HCT116 (cell line): ENCODE data around the gene PKP3.
"Not testable (repeated sequence)": the region's sequence is repeated elsewhere in the genome, so short reads cannot be mapped to it uniquely, and the experiment has no call there.

Experiments
- CTCF ChIP-seq, 3 experiments: fragments of 200-600 bp in 1 of 3; sonication (generic) in 1 of 3; IDR thresholded peaks in 2 of 3; conservative IDR thresholded peaks in 1 of 3; 2 replicates each; pipeline ENCODE4 v1.5.1; 2012 to 2017; ENCODE audit warnings: low read depth in 2 of 3, low read length in 2 of 3, antibody characterized with exemption in 1 of 3, borderline replicate concordance in 1 of 3, control low read depth in 1 of 3, mild to moderate bottlenecking in 1 of 3, mixed read lengths in 1 of 3, mixed run types in 1 of 3, moderate library complexity in 1 of 3; ENCODE audit not compliant: insufficient read depth in 1 of 3
- EZH2 ChIP-seq: fragments of 200-600 bp; sonication (generic); IDR thresholded peaks from 2 replicates; pipeline ENCODE4 v1.6.1; 2017; ENCODE audit warnings: antibody characterized with exemption, mixed run types
- MAX ChIP-seq: IDR thresholded peaks from 2 replicates; pipeline ENCODE4 v1.6.1; 2012
- POLR2A ChIP-seq: IDR thresholded peaks from 2 replicates; pipeline ENCODE4 v1.7.0; 2011; ENCODE audit warnings: borderline replicate concordance; ENCODE audit not compliant: insufficient read depth, insufficient read length; ENCODE audit errors: extremely low read depth
- ZBTB33 ChIP-seq: IDR thresholded peaks from 2 replicates; pipeline ENCODE4 v1.6.1; 2011; ENCODE audit warnings: mild to moderate bottlenecking, low read length, moderate library complexity; ENCODE audit not compliant: insufficient replicate concordance; ENCODE audit errors: extremely low read depth
- ZNF274 ChIP-seq: fragments of 200-500 bp; sonication (Bioruptor generic); IDR thresholded peaks from 2 replicates; pipeline ENCODE4 v1.6.1; 2014; ENCODE audit warnings: mild to moderate bottlenecking, low read depth, low read length, inconsistent platforms

- not testable (repeated sequence) for TF ChIP-seq CTCF (IDR thresholded peaks at IDR 0.05 in 2 of 3, conservative IDR thresholded peaks at IDR 0.05 in 1 of 3; ENCODE audit: borderline replicate concordance in 1 of 3, insufficient read depth in 1 of 3, low read depth in 2 of 3, low read length in 2 of 3); EZH2; ZNF274; POLR2A; ZBTB33; MAX
Observed at GRCh38 chr11:349270-349954, 44.6 kb upstream of the PKP3 start.
